HuH-7.5 (cell line): ENCODE measurements around the gene ATG14.
"Not testable (repeated sequence)": the region's sequence is repeated elsewhere in the genome, so short reads cannot be mapped to it uniquely, and the experiment has no call there.

Experiments used
- DNase-seq: peaks from one replicate; pipeline ENCODE4 v3.0.0; 2011; ENCODE audit warnings: low spot score

The ATG14 gene, protein sequence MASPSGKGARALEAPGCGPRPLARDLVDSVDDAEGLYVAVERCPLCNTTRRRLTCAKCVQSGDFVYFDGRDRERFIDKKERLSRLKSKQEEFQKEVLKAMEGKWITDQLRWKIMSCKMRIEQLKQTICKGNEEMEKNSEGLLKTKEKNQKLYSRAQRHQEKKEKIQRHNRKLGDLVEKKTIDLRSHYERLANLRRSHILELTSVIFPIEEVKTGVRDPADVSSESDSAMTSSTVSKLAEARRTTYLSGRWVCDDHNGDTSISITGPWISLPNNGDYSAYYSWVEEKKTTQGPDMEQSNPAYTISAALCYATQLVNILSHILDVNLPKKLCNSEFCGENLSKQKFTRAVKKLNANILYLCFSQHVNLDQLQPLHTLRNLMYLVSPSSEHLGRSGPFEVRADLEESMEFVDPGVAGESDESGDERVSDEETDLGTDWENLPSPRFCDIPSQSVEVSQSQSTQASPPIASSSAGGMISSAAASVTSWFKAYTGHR

DNA sequence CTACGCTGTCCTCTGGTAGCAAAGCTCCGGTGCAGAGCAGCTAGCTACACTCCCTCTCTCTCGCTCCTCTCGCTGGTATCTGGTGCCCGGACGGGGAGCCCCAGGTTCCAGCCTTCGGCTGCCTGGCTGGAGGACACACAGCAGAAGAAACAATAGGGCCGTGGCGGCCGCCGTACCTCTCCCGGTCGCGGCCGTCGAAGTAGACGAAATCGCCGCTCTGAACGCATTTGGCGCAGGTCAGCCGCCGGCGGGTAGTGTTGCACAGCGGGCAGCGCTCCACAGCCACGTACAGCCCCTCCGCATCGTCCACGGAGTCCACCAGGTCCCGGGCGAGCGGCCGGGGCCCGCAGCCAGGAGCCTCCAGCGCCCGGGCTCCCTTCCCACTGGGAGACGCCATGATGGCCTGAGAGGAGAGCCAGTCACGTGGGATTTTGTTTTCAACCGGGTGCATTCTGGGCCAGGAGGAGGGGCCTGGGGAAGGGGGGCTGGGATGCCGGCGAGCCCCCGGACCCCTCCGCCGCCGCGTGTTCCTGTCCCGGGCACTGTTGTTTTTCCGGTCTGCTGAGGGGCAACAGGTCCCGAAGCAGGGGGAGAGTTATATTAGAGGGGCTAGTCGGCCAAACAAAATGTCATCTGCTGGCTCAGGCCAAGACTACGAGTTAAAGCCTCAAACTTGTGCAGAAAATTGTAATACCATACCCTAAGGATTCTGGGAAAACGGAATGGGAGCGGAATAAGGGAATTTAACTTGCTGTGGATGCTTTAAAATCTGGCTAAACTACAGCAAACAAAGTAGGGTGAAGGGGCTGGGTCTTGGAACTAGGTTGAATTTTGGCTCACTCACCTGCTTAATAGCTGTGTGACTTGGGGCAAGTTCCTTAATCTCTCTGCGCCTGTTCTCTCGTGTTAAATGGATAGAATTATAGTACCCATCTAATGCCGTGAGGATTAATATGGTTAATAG is at the start of gene ATG14:
ATG14 (minus strand) TSS at position 405 of the 964 bp plus-strand sequence; CDS start at position 397, 8 bp downstream.
- DNase-seq: peak; percentile 79

DNA sequence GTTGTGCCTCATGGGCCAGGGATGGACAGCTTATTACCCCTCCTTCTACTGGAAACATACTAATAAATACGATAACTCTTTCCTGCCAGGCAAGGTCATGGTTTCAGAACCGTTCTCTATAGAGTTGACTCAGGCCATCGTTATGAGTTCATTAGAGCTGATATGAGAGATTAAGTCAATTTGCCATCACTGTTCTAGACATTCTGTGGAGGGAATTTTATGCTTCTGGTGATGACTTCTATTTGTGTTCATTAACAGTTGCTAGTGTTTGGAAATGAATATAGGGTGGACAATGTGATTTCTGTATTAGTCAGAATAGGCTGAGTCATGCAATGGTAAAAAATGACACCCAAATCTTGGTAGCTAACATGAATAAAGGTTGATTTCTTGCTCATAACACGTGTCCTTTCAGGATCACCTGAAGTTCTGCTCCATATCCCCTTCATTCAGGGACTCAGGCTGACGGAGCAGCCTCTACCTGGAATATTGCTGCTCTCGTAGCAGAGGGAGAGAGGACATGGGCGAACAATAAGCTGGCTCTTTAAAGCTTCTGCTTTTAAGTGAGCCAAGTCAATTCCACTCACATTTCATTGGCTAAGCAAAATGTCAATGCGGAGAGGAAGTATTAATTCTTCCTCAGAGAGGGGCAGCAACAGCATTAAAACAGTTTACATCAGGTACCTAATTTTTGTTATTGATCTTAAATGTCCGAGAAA is 47.3 kb upstream of the ATG14 start:
- DNase-seq: no peak

DNA sequence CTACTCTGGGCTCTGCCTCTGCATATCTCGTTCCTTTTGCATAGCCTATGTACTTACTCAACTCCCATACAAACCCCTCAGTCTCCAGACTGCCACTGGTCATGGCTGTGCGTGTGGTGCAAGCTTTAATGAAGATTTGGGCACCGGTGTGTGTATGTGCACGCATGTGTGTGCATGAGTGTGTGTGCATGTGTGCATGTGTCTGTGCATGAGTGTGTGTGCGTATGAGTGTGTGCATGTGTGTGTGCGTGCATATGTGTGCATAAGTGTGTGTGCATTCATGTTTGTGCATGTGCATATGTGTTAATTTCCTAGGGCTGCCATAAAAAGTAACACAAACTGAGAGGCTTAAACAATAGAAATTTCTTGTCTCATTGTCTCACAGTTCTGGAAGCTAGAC is 45.9 kb upstream of the ATG14 start:
- no peak for DNase-seq

DNA sequence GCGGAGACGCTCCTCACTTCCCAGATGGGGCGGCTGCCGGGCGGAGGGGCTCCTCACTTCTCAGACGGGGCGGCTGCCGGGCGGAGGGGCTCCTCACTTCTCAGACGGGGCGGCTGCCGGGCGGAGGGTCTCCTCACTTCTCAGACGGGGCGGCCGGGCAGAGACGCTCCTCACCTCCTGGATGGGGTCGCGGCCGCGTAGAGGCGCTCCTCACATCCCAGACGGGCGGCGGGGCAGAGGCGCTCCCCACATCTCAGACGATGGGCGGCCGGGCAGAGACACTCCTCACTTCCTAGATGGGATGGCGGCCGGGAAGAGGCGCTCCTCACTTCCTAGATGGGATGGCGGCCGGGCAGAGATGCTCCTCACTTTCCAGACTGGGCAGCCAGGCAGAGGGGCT is 44.8 kb upstream of the ATG14 start:
- not testable (repeated sequence) for DNase-seq

DNA sequence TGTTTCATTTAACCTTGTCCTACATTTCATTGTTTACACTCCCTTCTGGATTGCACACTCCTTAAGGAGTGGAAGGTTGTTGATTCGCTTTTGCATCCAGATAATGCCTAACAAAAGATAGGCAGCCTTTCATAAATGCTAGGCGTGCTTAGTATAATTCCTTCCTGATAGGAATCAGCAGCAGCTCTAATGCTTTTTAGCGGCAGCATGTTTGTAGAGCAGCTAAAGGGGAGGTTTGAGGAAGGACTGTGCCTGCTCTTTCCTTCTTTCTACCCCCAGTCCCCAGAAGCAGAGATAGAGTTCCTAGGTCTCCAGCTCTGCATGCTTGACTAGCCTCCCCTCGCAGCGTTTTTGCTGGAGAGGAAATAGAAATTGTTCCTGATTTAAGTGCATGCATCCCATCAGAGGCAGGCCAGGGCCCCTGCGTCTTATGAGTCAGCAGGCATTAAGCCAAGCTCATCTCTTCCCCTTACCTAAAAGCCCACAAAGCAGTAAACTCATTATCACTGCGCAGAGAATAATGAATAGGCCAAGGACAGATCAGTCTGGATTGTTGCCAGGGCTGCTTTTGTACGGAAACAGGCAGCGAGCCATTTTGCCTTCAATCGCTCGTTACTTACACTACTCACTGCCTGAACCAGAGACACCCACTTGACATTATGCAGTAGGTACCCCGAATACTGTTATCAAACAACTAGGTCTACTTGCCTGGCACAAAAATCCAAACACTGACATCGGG is 42.8 kb upstream of the ATG14 start:
- DNase-seq: no peak

DNA sequence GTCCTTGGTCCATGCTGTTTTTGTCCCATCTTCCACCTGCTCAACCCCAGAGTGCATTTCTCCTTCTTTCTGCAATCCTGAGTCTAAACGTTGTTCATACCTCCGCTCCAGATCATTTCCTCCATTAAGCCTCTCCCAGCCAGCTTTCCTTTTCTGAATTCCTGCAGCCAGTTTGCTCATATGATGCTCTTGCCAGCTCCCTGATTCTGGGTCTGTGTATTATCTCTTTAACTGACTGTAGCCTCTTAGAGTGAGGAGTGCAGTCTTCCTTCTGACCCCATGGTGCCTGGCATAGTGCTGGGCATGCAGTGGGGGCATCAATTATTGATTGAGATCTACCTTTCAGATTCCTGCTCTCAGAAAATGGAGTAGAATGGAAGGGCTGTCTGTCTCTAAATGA is 40.3 kb upstream of the ATG14 start:
- DNase-seq: no peak

DNA sequence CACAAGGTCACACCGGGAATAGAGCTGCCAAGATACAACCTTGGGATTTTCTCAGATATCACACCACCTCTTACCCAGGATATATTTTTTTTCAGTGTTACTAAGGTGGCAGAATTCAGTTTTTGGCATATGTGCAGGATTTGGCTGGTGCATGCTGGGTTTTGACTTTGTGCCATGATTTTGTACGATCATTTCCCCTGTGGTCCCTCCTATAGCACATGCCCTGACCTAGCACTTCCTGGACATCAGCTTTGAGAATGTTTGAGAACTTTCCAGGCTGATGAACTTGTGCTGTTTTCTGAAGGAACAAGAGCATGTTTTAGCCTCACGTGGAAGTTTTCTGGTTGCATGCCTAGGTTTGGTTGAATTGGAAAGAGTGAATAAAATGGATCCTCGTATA is 39.8 kb upstream of the ATG14 start:
- DNase-seq: no peak

DNA sequence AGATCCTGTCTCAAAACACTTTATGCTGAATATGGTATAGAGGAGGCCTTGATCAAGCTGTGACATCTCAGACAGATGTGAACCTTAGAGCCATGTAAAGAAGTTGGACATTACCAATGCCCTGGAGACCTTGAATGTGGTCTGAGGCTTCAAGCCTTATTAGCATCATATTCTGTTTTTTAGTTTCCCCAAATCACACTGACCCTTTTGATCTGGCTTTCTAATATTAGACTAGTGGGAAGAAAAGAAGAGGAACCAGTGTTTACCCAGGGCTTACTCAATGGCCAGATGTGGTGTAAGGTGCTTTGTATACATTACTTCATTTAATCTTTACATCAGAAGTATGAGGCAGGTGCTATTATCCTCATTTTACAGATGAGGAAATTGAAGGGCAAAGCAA is 39.4 kb upstream of the ATG14 start:
- DNase-seq: no peak

DNA sequence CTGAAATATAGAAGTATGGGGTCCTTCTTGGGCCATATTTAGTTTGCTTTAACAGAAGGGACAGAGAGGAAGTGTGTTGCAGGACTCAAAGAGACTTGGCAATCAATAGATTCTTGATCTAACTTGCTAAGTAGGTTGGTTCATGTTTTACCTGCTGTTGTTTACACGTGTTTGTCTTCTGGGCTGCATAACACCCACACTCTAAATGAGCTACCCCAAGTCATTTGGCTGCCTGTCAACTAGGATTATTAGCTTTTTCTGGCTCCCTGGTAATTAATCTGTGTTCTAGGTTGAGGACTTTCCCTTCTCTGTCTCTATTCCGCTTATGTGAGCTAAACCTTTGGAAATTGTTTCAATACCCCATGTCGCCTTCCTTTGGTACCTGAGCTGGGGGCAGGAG is 38.9 kb upstream of the ATG14 start:
- DNase-seq: no peak

DNA sequence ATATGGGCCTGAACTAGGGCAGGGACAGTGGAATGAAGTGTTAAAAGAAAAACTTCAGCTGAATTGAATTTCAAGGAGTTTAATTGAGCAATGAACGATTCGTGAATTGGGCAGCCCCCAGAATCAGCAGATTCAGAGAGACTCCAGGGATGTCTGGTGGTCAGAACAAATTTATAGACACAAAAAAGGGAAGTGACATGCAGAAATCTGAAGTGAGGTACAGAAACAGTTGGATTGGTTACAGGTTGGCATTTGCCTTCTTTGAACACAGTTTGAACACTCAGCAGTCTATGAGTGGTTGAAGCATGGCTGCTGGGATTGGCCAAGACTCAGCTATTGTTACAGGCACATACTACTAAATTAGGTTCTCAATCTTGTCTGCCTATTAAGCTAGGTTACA is 38.5 kb upstream of the ATG14 start:
- no peak for DNase-seq

DNA sequence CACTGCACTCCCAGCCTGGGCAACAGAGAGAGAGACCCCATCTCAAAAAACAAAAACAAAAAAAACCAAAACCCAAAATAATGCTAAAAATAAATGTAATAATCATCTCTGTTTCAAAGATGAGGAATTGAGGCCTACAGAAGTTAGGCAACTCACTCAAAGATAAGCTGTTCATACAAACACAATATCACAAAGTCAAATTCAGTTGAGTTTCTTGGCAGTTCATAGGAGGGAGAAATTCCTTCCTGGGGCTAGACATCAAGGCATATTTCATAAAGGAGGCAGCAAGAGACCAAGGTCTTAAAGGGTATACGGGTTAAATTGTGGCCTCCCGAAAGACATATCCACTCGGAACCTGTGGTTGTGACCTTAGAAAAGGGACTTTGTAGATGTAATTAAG is 37.5 kb upstream of the ATG14 start:
- no peak for DNase-seq

DNA sequence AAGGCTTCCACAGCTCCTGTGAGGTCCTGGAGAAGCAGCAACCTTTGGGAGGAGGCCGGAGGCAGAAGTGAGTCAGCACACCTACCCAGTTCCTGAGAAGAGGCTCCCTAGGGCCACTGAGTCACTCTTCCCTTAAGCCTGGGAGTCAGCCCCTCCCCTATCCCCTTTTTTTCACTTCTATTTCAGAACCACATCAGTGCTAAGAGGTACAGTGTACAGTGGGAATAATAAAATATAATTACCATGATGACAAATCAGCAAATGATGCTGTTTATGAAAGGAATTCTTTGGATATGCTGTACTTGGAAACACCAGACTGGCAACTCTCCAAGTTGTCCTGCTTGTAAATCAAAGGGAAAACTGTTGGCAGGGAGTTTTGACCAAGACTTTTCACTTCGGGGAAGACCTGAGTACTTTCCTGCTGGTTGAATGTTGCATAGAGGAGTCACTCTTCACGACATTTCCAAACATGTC is 36.5 kb upstream of the ATG14 start:
- DNase-seq: no peak

DNA sequence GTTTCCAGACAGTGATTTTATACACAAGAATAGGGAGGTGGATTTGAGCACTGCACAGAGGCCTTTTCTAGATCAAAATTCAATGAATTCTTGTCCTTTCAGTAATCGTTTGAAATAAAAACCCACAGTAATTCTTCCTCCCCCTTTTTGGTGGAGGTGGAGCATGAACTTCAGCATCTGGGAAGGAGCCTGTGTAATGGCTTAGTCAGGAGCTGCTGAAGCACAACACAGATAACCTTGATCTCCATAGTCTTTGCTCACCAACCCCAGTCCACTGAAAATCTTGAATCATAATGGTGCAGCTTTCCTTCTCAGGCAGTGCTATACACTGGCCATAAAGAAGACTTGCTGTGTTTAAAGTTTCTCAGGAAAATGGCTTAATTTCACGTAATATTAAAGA is 35.2 kb upstream of the ATG14 start:
- DNase-seq: no peak

DNA sequence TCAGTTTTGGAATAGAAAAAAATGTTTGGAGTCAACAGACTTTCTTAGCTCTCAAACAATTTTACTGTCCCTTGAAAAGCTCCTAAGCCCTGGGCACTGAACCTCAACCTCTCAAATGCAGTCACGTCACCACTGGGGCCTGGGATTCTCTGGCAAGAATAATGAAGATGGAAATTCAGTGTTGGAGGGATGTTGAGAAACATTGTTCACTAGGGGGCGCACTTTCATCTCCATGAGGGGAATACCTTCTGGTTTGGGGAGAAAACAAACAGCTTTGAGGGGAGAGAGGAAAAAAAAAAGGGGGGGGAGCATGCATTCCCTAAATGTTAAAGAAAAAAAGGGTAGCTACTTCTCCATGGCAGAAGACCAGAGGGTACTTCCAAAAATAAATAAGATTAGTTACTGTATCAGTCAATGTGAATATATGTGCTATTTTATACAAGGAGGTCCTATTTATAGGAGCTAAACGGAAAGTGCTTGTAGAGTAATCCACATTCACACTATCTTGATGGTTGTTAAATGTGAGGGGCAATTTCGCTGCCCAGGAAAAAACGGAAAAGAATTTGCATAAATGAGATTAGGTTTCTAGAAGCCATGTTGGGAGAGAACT is 34.6 kb upstream of the ATG14 start:
- peak; percentile 61 for DNase-seq

DNA sequence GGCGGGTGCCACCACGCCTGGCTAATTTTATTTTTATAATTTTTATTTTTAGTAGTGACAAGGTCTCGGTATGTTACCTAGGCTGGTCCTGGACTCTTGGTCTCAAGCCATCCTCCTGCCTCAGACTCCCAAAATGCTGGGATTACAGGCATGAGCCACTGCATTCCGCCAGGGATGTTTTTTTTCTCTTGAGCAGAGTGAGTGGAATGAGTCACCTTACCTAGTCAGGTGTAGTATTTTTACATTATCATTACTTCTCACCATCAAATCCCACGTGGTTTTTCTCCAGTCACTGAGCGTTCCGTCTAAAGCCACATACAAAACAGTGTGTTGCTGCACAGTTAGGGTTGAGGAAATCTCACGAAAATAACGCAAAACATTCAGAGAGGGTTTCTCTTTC is 29.7 kb upstream of the ATG14 start:
- DNase-seq: no peak

DNA sequence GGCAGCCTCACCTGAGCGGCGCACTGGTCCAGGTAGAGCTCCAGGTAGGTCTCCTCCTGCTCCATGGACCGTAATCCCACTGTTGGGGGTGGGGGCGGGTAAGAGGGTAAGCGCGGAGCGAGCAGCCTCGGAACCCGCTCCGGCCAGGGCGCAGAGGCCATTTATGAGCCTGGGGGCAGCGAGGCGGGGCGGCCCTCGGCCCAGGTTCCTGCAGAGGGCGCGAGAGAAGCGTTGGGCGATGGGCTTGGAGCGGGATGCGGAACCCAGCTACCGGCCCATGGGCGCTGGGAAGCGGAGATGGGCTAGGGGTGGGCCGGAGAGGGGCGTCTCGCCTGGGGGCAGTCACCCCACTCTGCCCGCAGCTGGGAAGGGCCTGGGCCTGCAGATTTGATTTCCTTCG is 28.8 kb upstream of the ATG14 start, which contains the start of gene TBPL2:
TBPL2 (minus strand) TSS at position 232 of the 400 bp plus-strand sequence; CDS start at position 65, 167 bp downstream.
- DNase-seq: no peak

DNA sequence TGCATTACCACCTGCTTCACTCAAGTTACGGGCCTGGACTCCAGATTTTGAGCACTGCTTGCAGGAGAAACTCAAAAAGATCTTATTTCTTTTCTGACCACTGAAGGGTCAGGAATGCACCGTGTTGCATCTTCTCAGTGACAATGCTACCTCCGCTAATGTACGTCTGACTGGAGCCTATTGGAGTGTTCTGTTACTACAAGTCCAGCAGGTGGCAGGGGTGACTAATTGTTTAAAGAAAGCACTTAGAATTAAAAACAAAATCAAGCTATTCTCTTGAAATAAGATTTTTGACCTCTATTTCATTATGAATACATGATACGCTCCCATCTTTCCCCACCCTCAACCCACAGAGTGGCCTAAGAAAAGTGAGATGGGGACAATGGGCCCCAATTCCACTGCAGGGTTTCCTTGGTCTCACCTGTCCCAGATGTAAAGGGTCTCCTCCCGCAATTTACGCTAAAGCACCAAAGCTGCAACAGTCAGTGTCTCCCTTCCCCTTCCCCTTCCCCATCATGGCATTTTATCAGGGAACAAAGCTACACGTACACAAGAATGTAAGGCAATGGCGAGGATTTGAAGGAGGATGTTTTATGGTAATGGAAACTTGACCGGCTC is 26.5 kb upstream of the ATG14 start:
- peak; percentile 31 for DNase-seq

DNA sequence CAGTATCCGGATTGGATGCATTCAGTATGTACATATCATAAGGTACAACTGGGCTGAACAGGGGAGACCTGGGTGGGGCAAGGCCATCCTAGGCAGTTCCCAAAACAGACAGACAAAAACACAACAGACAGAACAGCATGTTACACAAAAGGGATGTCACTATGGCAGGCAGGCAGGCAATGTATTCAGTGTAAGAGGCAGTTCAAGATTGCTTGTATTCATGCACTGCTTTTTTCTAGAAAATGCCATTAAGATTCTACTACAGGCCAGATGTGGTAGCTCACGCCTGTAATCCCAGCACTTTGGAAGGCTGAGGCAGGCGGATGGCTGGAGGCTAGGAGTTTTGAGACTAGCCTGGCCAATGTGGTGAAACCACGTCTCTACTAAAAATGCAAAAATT is 25.3 kb upstream of the ATG14 start:
- no peak for DNase-seq

DNA sequence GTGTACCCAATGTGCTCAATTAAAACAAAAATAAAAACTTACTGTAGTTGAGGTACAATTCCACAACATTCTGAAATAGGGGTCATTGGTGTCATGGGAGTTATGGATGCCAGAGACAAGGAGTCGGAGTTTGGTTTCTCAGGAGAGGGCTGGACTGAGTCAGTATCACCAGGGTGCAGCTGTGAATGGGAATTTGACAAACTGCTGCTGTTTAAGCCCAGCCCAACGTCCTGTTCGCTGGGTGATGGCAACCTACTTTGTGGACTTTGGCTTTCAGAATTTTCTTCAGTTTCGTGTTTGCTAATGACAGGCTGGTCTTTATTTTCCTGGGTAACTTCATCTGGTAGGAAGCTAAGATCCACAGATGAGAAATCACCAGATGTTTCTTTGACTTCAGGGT is 24.9 kb upstream of the ATG14 start:
- no peak for DNase-seq

DNA sequence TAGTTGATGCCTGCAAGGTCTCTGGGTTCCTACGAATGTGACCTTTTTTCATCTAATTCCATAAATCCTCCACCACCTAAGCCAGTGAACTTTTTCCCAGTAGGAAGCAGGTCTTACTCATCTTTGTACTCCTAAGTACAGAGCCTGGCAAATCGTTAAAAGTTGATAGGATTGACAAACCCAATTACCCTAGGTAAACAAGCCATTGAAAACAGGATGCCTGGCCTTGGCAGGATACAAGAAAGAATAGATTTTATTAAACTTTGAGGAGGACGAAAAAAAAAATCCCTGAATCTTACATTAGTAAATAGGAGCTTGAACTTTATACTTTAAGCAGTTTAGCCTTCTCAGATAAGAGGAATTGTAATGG is 23.2 kb upstream of the ATG14 start:
- no peak for DNase-seq
